Activated CD8-positive, alpha-beta T cell treated with anti-CD3 and anti-CD28 coated beads for 36 hours (primary cell): ENCODE data around the gene DPH7. TPM values are rescaled to one million over a fixed set of nuclear protein-coding genes. Genes with fewer than 3 reads are reported as not detected.
"Not testable (repeated sequence)": the region's sequence is repeated elsewhere in the genome, so short reads cannot be mapped to it uniquely, and the experiment has no call there.

ENCODE experiments used
- ATAC-seq: fragments of 200-7000 bp; cut with Tn5 transposase; one replicate; pipeline ENCODE4 v1.10.0; 2021; ENCODE audit warnings: mild to moderate bottlenecking, moderate library complexity
- CTCF ChIA-PET: fragments of 350-600 bp; sonication (Branson Sonifier 250); formaldehyde crosslinking; loops from one replicate; lab custom pipeline; 2021; ENCODE audit warnings: antibody characterized with exemption; lab: Charles Lee
- POLR2A ChIA-PET: fragments of 350-600 bp; sonication (Branson Sonifier 250); formaldehyde crosslinking; loops from one replicate; lab custom pipeline; 2021; ENCODE audit warnings: antibody characterized with exemption; lab: Charles Lee
- DNase-seq: peaks from one replicate; pipeline ENCODE4 v3.0.0-alpha.2; 2020
- H3K27ac Mint-ChIP-seq: one replicate; pipeline ENCODE4 v1.8.0; 2021; ENCODE audit warnings: mild to moderate bottlenecking, mixed read lengths
- H3K27me3 Mint-ChIP-seq: one replicate; pipeline ENCODE4 v1.8.0; 2021; ENCODE audit warnings: mixed read lengths
- H3K36me3 Mint-ChIP-seq: one replicate; pipeline ENCODE4 v1.8.0; 2021; ENCODE audit warnings: low read depth, mixed read lengths
- H3K4me1 Mint-ChIP-seq: one replicate; pipeline ENCODE4 v1.8.0; 2021; ENCODE audit warnings: low read depth, mixed read lengths
- H3K4me3 Mint-ChIP-seq: one replicate; pipeline ENCODE4 v1.8.0; 2021; ENCODE audit warnings: mild to moderate bottlenecking, moderate library complexity, mixed read lengths
- H3K9me3 Mint-ChIP-seq: one replicate; pipeline ENCODE4 v1.8.0; 2021; ENCODE audit warnings: mixed read lengths
- CTCF ChIP-seq: fragments of 200-600 bp; IDR thresholded peaks from one replicate; pipeline ENCODE4 v1.8.0; 2022; ENCODE audit warnings: antibody characterized with exemption, mild to moderate bottlenecking
- intact Hi-C: fragments of 100-400 bp; cut with micrococcal nuclease; formaldehyde crosslinking; loops from one replicate; pipeline ENCODE4 v1.10.0; 2022
- total RNA-seq, 2 experiments: library from RNA; stranded (reverse); gene quantifications; one replicate each; pipeline ENCODE4 v1.2.3, GENCODE V29; 2021

DPH7 gene
- total RNA-seq, 2 experiments from 2014 or later: 33.7 to 35.0 TPM

- H3K9me3 Mint-ChIP-seq: no peaks in the 10 kb centered on the region
- H3K36me3 Mint-ChIP-seq: no peaks in the 10 kb centered on the region
- H3K27ac Mint-ChIP-seq: no peak overlapping the region
- H3K4me3 Mint-ChIP-seq: no peak overlapping the region
- ChIA-PET CTCF (interaction anchor here (0.9 to 1.4 kb wide), 2 partner anchors 9 to 14 kb away, joined by 4 to 5 read pairs; no protein-coding TSS in a partner anchor), POLR2A (no interaction called here)
- TF ChIP-seq CTCF: no peak
- H3K4me1 Mint-ChIP-seq: peaks cover 3% of the 10 kb centered on the region
- no peaks in the 10 kb centered on the region for H3K27me3 Mint-ChIP-seq
- no peak for DNase-seq
- intact Hi-C loops: loop anchor here (10.0 kb wide), 1 partner anchor 218 kb away; the partner anchor contains the start of gene NRARP
- ATAC-seq: no peak
Measured at GRCh38 chr9:137522746-137523455, 55.8 kb downstream of the DPH7 start.

GRCh38 chr9:137521405-137521985 is 57.2 kb downstream of the DPH7 start:
- ChIA-PET POLR2A (no interaction called here), CTCF (no interaction called here)
- no peaks in the 10 kb centered on the region for H3K27me3 Mint-ChIP-seq
- ATAC-seq (no peak), DNase-seq (no peak)
- no peaks in the 10 kb centered on the region for H3K9me3 Mint-ChIP-seq
- no peak overlapping the region for H3K4me3 Mint-ChIP-seq
- no peak overlapping the region for H3K27ac Mint-ChIP-seq
- intact Hi-C loops: loop anchor here (10.0 kb wide), 1 partner anchor 217 kb away; the partner anchor contains the start of gene NRARP
- H3K4me1 Mint-ChIP-seq: peaks cover 3% of the 10 kb centered on the region
- no peak for TF ChIP-seq CTCF
- H3K36me3 Mint-ChIP-seq: no peaks in the 10 kb centered on the region

- Mint-ChIP-seq H3K9me3 (no peaks in the 10 kb centered on the region), H3K27me3 (no peaks in the 10 kb centered on the region), H3K4me3 (no peak overlapping the region), H3K4me1 (peaks cover 3% of the 10 kb centered on the region), H3K36me3 (no peaks in the 10 kb centered on the region), H3K27ac (no peak overlapping the region)
- intact Hi-C loops: loop anchor here (10.0 kb wide), 1 partner anchor 216 kb away; the partner anchor contains the start of gene NRARP
- POLR2A ChIA-PET: no interaction called here
- CTCF ChIA-PET: no interaction called here
- DNase-seq (no peak), ATAC-seq (no peak)
- no peak for TF ChIP-seq CTCF
Measured at GRCh38 chr9:137520614-137521404, 57.9 kb downstream of the DPH7 start.

- H3K4me1 Mint-ChIP-seq: no peaks in the 10 kb centered on the region
- H3K36me3 Mint-ChIP-seq: no peaks in the 10 kb centered on the region
- ATAC-seq (no peak), DNase-seq (no peak)
- ChIA-PET CTCF (no interaction called here), POLR2A (no interaction called here)
- intact Hi-C loops: no loop called here
- no peaks in the 10 kb centered on the region for H3K27me3 Mint-ChIP-seq
- H3K9me3 Mint-ChIP-seq: no peaks in the 10 kb centered on the region
- TF ChIP-seq CTCF: no peak
- no peak overlapping the region for H3K27ac Mint-ChIP-seq
- no peak overlapping the region for H3K4me3 Mint-ChIP-seq
Measured at GRCh38 chr9:137519553-137519952, 59.2 kb downstream of the DPH7 start.

GRCh38 chr9:137518661-137519459 is 59.9 kb downstream of the DPH7 start:
- CTCF ChIA-PET, H3K27me3 Mint-ChIP-seq: not testable (repeated sequence)

More at GRCh38 chr9:137518661-137519459, 59.9 kb downstream of the DPH7 start:
- POLR2A ChIA-PET, H3K27ac Mint-ChIP-seq, intact Hi-C loops, ATAC-seq, H3K9me3 Mint-ChIP-seq, H3K4me1 Mint-ChIP-seq, H3K36me3 Mint-ChIP-seq, DNase-seq, H3K4me3 Mint-ChIP-seq: not testable (repeated sequence)
